ENCODE measurements around the gene NCKAP1.

NCKAP1 gene

DNA sequence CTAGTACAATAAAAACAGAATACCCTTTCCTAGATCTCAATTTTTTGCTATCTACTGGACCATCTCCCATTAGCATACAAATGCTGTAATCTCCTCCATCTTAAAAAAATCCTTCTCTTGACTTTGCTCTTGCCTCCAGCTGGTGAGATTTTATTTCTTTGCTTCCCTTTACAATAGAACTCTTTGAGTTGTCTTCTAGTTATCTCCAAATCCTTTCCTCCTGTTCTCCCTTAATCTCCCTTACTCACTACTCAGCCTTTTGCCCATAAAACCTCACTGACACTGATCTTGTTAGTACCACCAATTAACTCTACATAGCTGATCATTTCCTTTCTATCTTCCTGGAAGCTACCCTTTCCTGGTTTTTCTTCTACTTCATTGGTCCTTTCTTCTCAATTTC, 108.3 kb downstream of the NCKAP1 start:
- no peaks in the 10 kb centered on the region for H3K36me3 ChIP-seq (ENCODE audit: insufficient read depth, low read length)

DNA sequence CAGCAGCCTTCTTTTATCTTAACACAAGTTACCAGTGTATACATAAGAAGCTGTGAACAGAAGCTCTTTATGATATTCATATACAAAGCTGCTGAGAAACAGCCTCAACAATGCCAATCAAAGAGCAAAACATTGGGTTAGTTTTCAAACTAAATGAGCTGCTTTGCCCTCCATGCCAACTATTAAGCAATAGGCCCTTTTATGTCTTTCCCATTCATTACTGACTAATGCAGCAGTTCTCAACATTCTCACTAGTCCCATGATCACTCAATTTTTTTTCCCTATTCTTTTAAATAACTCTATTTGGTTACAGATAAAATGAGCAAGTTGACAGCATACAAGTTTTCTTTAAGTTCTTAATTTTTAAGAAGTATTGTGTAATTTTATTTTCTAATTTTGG, 114.0 kb downstream of the NCKAP1 start:
- H3K27me3 ChIP-seq (ENCODE audit: insufficient read depth, low read length, poor library complexity) = peaks cover 7% of the 10 kb centered on the region
- no peak overlapping the region for H3K27ac ChIP-seq (ENCODE audit: low read length)
- H3K4me2 ChIP-seq (ENCODE audit: insufficient read depth, low read length) = no peak overlapping the region
- H3K36me3 ChIP-seq (ENCODE audit: insufficient read depth, low read length) = no peaks in the 10 kb centered on the region
- no peaks in the 10 kb centered on the region for H4K20me1 ChIP-seq (ENCODE audit: insufficient read depth, low read length)
- no peaks in the 10 kb centered on the region for H3K9me3 ChIP-seq (ENCODE audit: insufficient read depth, low read length, severe bottlenecking)
- no peaks in the 10 kb centered on the region for H3K79me2 ChIP-seq (ENCODE audit: insufficient read depth, low read length)
- no peak overlapping the region for H3K4me3 ChIP-seq (ENCODE audit: low read depth in 1 of 2, low read length in 2 of 2)
- no peak overlapping the region for H2AFZ ChIP-seq (ENCODE audit: low read depth, low read length)
- ATAC-seq (ENCODE audit: insufficient read depth, low read depth) = no peak
- no peak for DNase-seq
- no peak overlapping the region for H3K9ac ChIP-seq (ENCODE audit: low read depth, low read length)
- TF ChIP-seq CTCF (IDR thresholded peaks at IDR 0.05; ENCODE audit: borderline replicate concordance, extremely low read depth, low read length, poor library complexity, severe bottlenecking) = no peak
- TF ChIP-seq EZH2 (IDR thresholded peaks at IDR 0.05; ENCODE audit: borderline replicate concordance, low read depth, low read length, severe bottlenecking) = no peak
- no peaks in the 10 kb centered on the region for H3K4me1 ChIP-seq (ENCODE audit: insufficient read depth, low read length)

More for the DNA sequence above, 108.3 kb downstream of the NCKAP1 start:
- TF ChIP-seq EZH2 (IDR thresholded peaks at IDR 0.05; ENCODE audit: borderline replicate concordance, low read depth, low read length, severe bottlenecking) = no peak
- no peak for TF ChIP-seq CTCF (IDR thresholded peaks at IDR 0.05; ENCODE audit: borderline replicate concordance, extremely low read depth, low read length, poor library complexity, severe bottlenecking)
- ATAC-seq (ENCODE audit: insufficient read depth, low read depth) (no peak), DNase-seq (no peak)
- no peaks in the 10 kb centered on the region for H3K9me3 ChIP-seq (ENCODE audit: insufficient read depth, low read length, severe bottlenecking)
- H3K4me3 ChIP-seq (ENCODE audit: low read depth in 1 of 2, low read length in 2 of 2) = no peak overlapping the region
- no peak overlapping the region for H3K27ac ChIP-seq (ENCODE audit: low read length)
- no peaks in the 10 kb centered on the region for H4K20me1 ChIP-seq (ENCODE audit: insufficient read depth, low read length)
- no peak overlapping the region for H2AFZ ChIP-seq (ENCODE audit: low read depth, low read length)
- no peaks in the 10 kb centered on the region for H3K4me1 ChIP-seq (ENCODE audit: insufficient read depth, low read length)
- no peak overlapping the region for H3K4me2 ChIP-seq (ENCODE audit: insufficient read depth, low read length)
- no peak overlapping the region for H3K9ac ChIP-seq (ENCODE audit: low read depth, low read length)
- H3K79me2 ChIP-seq (ENCODE audit: insufficient read depth, low read length) = no peaks in the 10 kb centered on the region
- H3K27me3 ChIP-seq (ENCODE audit: insufficient read depth, low read length, poor library complexity) = peaks cover 5% of the 10 kb centered on the region

DNA sequence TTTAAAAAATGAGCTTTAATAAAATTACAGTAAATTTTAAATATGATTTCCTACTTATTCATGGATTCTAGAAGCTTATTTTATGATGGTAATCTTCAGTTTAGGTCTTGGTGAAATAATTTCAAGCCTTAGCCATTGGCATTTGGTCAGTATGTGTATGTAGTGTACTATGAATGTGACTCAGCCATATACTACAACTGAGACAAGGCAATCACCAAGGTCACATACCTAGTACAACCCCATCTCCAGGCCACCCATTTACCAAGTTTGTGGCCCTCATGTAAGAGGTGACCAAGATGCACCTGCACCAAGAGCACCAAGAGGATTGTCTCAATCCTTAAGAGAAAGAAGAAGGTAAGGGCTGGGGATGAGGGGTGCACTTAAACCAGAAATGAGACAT, 117.0 kb downstream of the NCKAP1 start:
- DNase-seq = no peak
- no peak overlapping the region for H3K4me3 ChIP-seq (ENCODE audit: low read depth in 1 of 2, low read length in 2 of 2)
- no peak overlapping the region for H3K9ac ChIP-seq (ENCODE audit: low read depth, low read length)
- no peaks in the 10 kb centered on the region for H3K4me1 ChIP-seq (ENCODE audit: insufficient read depth, low read length)
- no peak for ATAC-seq (ENCODE audit: insufficient read depth, low read depth)
- no peak overlapping the region for H3K4me2 ChIP-seq (ENCODE audit: insufficient read depth, low read length)
- H2AFZ ChIP-seq (ENCODE audit: low read depth, low read length) = no peak overlapping the region
- H4K20me1 ChIP-seq (ENCODE audit: insufficient read depth, low read length) = no peaks in the 10 kb centered on the region
- peaks cover 2% of the 10 kb centered on the region for H3K27me3 ChIP-seq (ENCODE audit: insufficient read depth, low read length, poor library complexity)
- TF ChIP-seq CTCF (IDR thresholded peaks at IDR 0.05; ENCODE audit: borderline replicate concordance, extremely low read depth, low read length, poor library complexity, severe bottlenecking) (no peak), EZH2 (IDR thresholded peaks at IDR 0.05; ENCODE audit: borderline replicate concordance, low read depth, low read length, severe bottlenecking) (no peak)
- H3K9me3 ChIP-seq (ENCODE audit: insufficient read depth, low read length, severe bottlenecking) = no peaks in the 10 kb centered on the region
- H3K36me3 ChIP-seq (ENCODE audit: insufficient read depth, low read length) = no peaks in the 10 kb centered on the region
- H3K27ac ChIP-seq (ENCODE audit: low read length) = no peak overlapping the region
- no peaks in the 10 kb centered on the region for H3K79me2 ChIP-seq (ENCODE audit: insufficient read depth, low read length)

- ATAC-seq (ENCODE audit: insufficient read depth, low read depth) (no peak), DNase-seq (no peak)
- no peak overlapping the region for H3K27ac ChIP-seq (ENCODE audit: low read length)
- H3K9me3 ChIP-seq (ENCODE audit: insufficient read depth, low read length, severe bottlenecking) = no peaks in the 10 kb centered on the region
- H3K9ac ChIP-seq (ENCODE audit: low read depth, low read length) = no peak overlapping the region
- no peaks in the 10 kb centered on the region for H3K79me2 ChIP-seq (ENCODE audit: insufficient read depth, low read length)
- H3K4me3 ChIP-seq (ENCODE audit: low read depth in 1 of 2, low read length in 2 of 2) = no peak overlapping the region
- no peaks in the 10 kb centered on the region for H4K20me1 ChIP-seq (ENCODE audit: insufficient read depth, low read length)
- TF ChIP-seq EZH2 (IDR thresholded peaks at IDR 0.05; ENCODE audit: borderline replicate concordance, low read depth, low read length, severe bottlenecking) (no peak), CTCF (IDR thresholded peaks at IDR 0.05; ENCODE audit: borderline replicate concordance, extremely low read depth, low read length, poor library complexity, severe bottlenecking) (no peak)
- no peaks in the 10 kb centered on the region for H3K36me3 ChIP-seq (ENCODE audit: insufficient read depth, low read length)
- H3K4me1 ChIP-seq (ENCODE audit: insufficient read depth, low read length) = no peaks in the 10 kb centered on the region
- H2AFZ ChIP-seq (ENCODE audit: low read depth, low read length) = no peak overlapping the region
- peaks cover 2% of the 10 kb centered on the region for H3K27me3 ChIP-seq (ENCODE audit: insufficient read depth, low read length, poor library complexity)
- H3K4me2 ChIP-seq (ENCODE audit: insufficient read depth, low read length) = no peak overlapping the region
Measured at GRCh38 chr2:182920631-182921056, 117.6 kb downstream of the NCKAP1 start.
